Measurements from ENCODE around the gene TSHZ1. TPM values are rescaled to one million over a fixed set of nuclear protein-coding genes. Genes with fewer than 3 reads are reported as not detected.
"Not testable (repeated sequence)": the region's sequence is repeated elsewhere in the genome, so short reads cannot be mapped to it uniquely, and the experiment has no call there.

The TSHZ1 gene
- total RNA-seq, 1 donor: 10.5 TPM

- no peaks in the 10 kb centered on the region for H4K20me1 ChIP-seq (ENCODE audit: insufficient read depth, low read length)
- H3K27ac ChIP-seq (ENCODE audit: low read depth, low read length): no peak overlapping the region
- no peaks in the 10 kb centered on the region for H3K79me2 ChIP-seq (ENCODE audit: insufficient read depth, low read length)
- TF ChIP-seq CTCF (IDR thresholded peaks at IDR 0.05; ENCODE audit: extremely low read depth, low read depth, low read length): no peak
- H3K4me2 ChIP-seq (ENCODE audit: insufficient read depth, low read length): no peak overlapping the region
- no peaks in the 10 kb centered on the region for H3K36me3 ChIP-seq (ENCODE audit: insufficient read depth, low read length)
- H3K4me1 ChIP-seq (ENCODE audit: insufficient read depth, low read length): no peaks in the 10 kb centered on the region
- H3K9me3 ChIP-seq (ENCODE audit: low read depth, low read length): no peaks in the 10 kb centered on the region
- no peaks in the 10 kb centered on the region for H3K27me3 ChIP-seq (ENCODE audit: insufficient read depth, low read length)
- DNase-seq (ENCODE audit: insufficient read length, low spot score, missing footprints): no peak
- no peak overlapping the region for H3K4me3 ChIP-seq (ENCODE audit: insufficient read depth, low read length)
- H2AFZ ChIP-seq (ENCODE audit: low read length): no peak overlapping the region
Observed at GRCh38 chr18:75183524-75183923, 27.1 kb upstream of the TSHZ1 start.

GRCh38 chr18:75183973-75184493, 26.6 kb upstream of the TSHZ1 start:
- DNase-seq (ENCODE audit: insufficient read length, low spot score, missing footprints): no peak
- Histone ChIP-seq H3K4me2 (ENCODE audit: insufficient read depth, low read length) (no peak overlapping the region), H2AFZ (ENCODE audit: low read length) (no peak overlapping the region), H3K79me2 (ENCODE audit: insufficient read depth, low read length) (no peaks in the 10 kb centered on the region), H3K36me3 (ENCODE audit: insufficient read depth, low read length) (no peaks in the 10 kb centered on the region), H3K4me3 (ENCODE audit: insufficient read depth, low read length) (no peak overlapping the region), H3K4me1 (ENCODE audit: insufficient read depth, low read length) (no peaks in the 10 kb centered on the region), H4K20me1 (ENCODE audit: insufficient read depth, low read length) (no peaks in the 10 kb centered on the region), H3K27me3 (ENCODE audit: insufficient read depth, low read length) (no peaks in the 10 kb centered on the region), H3K27ac (ENCODE audit: low read depth, low read length) (no peak overlapping the region), H3K9me3 (ENCODE audit: low read depth, low read length) (no peaks in the 10 kb centered on the region)
- no peak for TF ChIP-seq CTCF (IDR thresholded peaks at IDR 0.05; ENCODE audit: extremely low read depth, low read depth, low read length)

DNA sequence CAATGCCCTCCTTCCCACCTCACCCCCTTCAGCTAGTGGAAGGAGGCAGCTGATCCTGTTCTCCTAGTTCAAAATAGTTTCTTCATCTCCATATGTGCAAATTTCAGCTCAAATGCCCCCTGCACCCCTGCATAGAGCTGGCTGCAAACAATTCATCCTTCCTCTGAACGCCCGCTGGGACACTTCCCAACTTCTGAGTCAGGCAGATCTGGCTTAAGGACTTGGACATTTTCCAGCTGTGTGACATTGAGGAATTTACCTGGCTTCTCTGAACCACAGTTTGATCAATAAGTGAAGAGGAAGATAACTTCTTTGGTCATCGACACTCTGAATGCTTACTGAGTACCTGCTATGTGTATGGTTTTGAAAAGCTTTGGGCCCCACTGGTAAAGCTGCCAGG, 25.1 kb upstream of the TSHZ1 start:
- no peaks in the 10 kb centered on the region for H3K27me3 ChIP-seq (ENCODE audit: insufficient read depth, low read length)
- no peaks in the 10 kb centered on the region for H3K79me2 ChIP-seq (ENCODE audit: insufficient read depth, low read length)
- H4K20me1 ChIP-seq (ENCODE audit: insufficient read depth, low read length): no peaks in the 10 kb centered on the region
- H3K4me3 ChIP-seq (ENCODE audit: insufficient read depth, low read length): no peak overlapping the region
- no peaks in the 10 kb centered on the region for H3K36me3 ChIP-seq (ENCODE audit: insufficient read depth, low read length)
- no peaks in the 10 kb centered on the region for H3K4me1 ChIP-seq (ENCODE audit: insufficient read depth, low read length)
- H3K9me3 ChIP-seq (ENCODE audit: low read depth, low read length): no peaks in the 10 kb centered on the region
- H3K4me2 ChIP-seq (ENCODE audit: insufficient read depth, low read length): no peak overlapping the region
- TF ChIP-seq CTCF (IDR thresholded peaks at IDR 0.05; ENCODE audit: extremely low read depth, low read depth, low read length): no peak
- H2AFZ ChIP-seq (ENCODE audit: low read length): no peak overlapping the region
- H3K27ac ChIP-seq (ENCODE audit: low read depth, low read length): no peak overlapping the region
- no peak for DNase-seq (ENCODE audit: insufficient read length, low spot score, missing footprints)

DNA sequence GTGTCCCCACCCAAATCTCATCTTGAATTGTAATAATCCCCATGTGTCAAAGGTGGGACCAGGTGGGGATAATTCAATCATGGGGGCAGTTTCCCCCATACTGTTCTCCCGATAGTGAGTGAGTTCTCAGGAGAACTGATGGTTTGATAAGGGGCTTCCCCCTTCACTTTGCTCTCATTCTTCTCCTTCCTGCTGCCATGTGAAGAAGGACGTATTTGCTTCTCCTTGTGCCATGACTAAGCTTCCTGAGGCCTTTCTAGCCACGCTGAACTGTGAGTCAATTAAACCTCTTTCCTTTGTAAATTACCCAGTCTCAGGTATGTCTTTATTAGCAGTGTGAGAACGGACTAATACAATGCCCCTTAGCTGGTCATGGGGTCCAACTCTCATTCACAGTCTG, 22.9 kb upstream of the TSHZ1 start:
- not testable (repeated sequence) for H3K9me3 ChIP-seq (ENCODE audit: low read depth, low read length); H3K4me1 ChIP-seq (ENCODE audit: insufficient read depth, low read length); H3K27me3 ChIP-seq (ENCODE audit: insufficient read depth, low read length); H3K36me3 ChIP-seq (ENCODE audit: insufficient read depth, low read length); H3K4me3 ChIP-seq (ENCODE audit: insufficient read depth, low read length); H2AFZ ChIP-seq (ENCODE audit: low read length); H3K27ac ChIP-seq (ENCODE audit: low read depth, low read length); H4K20me1 ChIP-seq (ENCODE audit: insufficient read depth, low read length); H3K79me2 ChIP-seq (ENCODE audit: insufficient read depth, low read length); DNase-seq (ENCODE audit: insufficient read length, low spot score, missing footprints); H3K4me2 ChIP-seq (ENCODE audit: insufficient read depth, low read length)
